ENCODE data around the gene EFCAB13.

The EFCAB13 gene

GRCh38 chr17:47275245-47275984 lies 48.3 kb upstream of the EFCAB13 start (continued):
- TF ChIP-seq TCF7L2 (IDR thresholded peaks at IDR 0.05; ENCODE audit: borderline replicate concordance, low read depth, low read length), result no peak
- no peak for TF ChIP-seq ZNF530 (tag by site-specific recombination; IDR thresholded peaks at IDR 0.05; ENCODE audit: low read depth)
- no peak for TF ChIP-seq KLF16 (tag by site-specific recombination; IDR thresholded peaks at IDR 0.05)
- peak; percentile 40; the same call in 1 of the 2 replicates for TF ChIP-seq ZNF449 (tag by site-specific recombination; IDR thresholded peaks at IDR 0.05)
- TF ChIP-seq ZNF704 (tag by site-specific recombination; IDR thresholded peaks at IDR 0.05), result no peak
- TF ChIP-seq ZNF791 (tag by site-specific recombination; IDR thresholded peaks at IDR 0.05), result no peak
- TF ChIP-seq ZNF692 (tag by site-specific recombination; IDR thresholded peaks at IDR 0.05), result 0 out of 2 replicates have a peak, but pooled peaks have one; percentile 27
- TF ChIP-seq ZNF148 (tag by site-specific recombination; IDR thresholded peaks at IDR 0.05; ENCODE audit: borderline replicate concordance), result 0 out of 2 replicates have a peak, but pooled peaks have one; percentile 35
- TF ChIP-seq WT1 (tag by site-specific recombination; IDR thresholded peaks at IDR 0.05), result peak; percentile 86
- no peak for TF ChIP-seq ZNF26 (tag by site-specific recombination; IDR thresholded peaks at IDR 0.05)
- TF ChIP-seq ZNF600 (tag by site-specific recombination; IDR thresholded peaks at IDR 0.05), result peak; percentile 91; the same call in 1 of the 2 replicates
- no peak for TF ChIP-seq MYNN (tag by site-specific recombination; IDR thresholded peaks at IDR 0.05; ENCODE audit: borderline replicate concordance)
- TF ChIP-seq ZNF341 (tag by site-specific recombination; IDR thresholded peaks at IDR 0.05; ENCODE audit: low read depth), result peak; percentile 86
- TF ChIP-seq ZBTB26 (tag by site-specific recombination; optimal IDR thresholded peaks at IDR 0.05), result no peak
- TF ChIP-seq ZNF366 (tag by site-specific recombination; conservative IDR thresholded peaks at IDR 0.05), result peak; percentile 43; the same call in 1 of the 2 replicates
- 0 out of 2 replicates have a peak, but pooled peaks have one; percentile 29 for TF ChIP-seq OSR2 (tag by site-specific recombination; IDR thresholded peaks at IDR 0.05)
- no peak for TF ChIP-seq ZNF639 (tag by site-specific recombination; IDR thresholded peaks at IDR 0.05)
- TF ChIP-seq EGR2 (tag by site-specific recombination; IDR thresholded peaks at IDR 0.05; ENCODE audit: low read depth), result no peak
- 0 out of 2 replicates have a peak, but pooled peaks have one; percentile 4 for TF ChIP-seq ZFHX2 (tag by site-specific recombination; conservative IDR thresholded peaks at IDR 0.05)
- TF ChIP-seq ZNF518A (tag by site-specific recombination; conservative IDR thresholded peaks at IDR 0.05; ENCODE audit: low read depth), result peak; percentile 36; the same call in 1 of the 2 replicates

Measured in HEK293 (cell line).